G401.6 (cell line): Measurements from ENCODE around the gene HOXD11.

ENCODE experiments used
- FAIRE-seq: peaks from 2 replicates; lab custom pipeline; 2012; peaks lifted over from hg19 to GRCh38; lab: Jason Lieb, UNC

The HOXD11 gene

GRCh38 chr2:176150584-176151441 is 43.7 kb downstream of the HOXD11 start:
- no peak for FAIRE-seq

- FAIRE-seq = no peak
These were observed 44.6 kb downstream of the HOXD11 start, which contains the start of gene HOXD4 for GRCh38 chr2:176151442-176152287. Gene HOXD4 (plus strand): TSS chr2:176151550. CDS start chr2:176151634, 84 bp downstream.

GRCh38 chr2:176152350-176153181 is 45.5 kb downstream of the HOXD11 start:
- FAIRE-seq = no peak

GRCh38 chr2:176154576-176155252 is 47.6 kb downstream of the HOXD11 start:
- no peak for FAIRE-seq

GRCh38 chr2:176155356-176156044 is 48.4 kb downstream of the HOXD11 start:
- FAIRE-seq = no peak

GRCh38 chr2:176156301-176156806 is 49.3 kb downstream of the HOXD11 start:
- no peak for FAIRE-seq

GRCh38 chr2:176156807-176157498 is 49.9 kb downstream of the HOXD11 start, which contains the start of gene HOXD3:
Gene HOXD3 (plus strand): TSS chr2:176157307. CDS start chr2:176169115, 11,808 bp downstream.
- no peak for FAIRE-seq

- no peak for FAIRE-seq
These were observed 50.6 kb downstream of the HOXD11 start for GRCh38 chr2:176157499-176158185.

- FAIRE-seq = no peak
These were observed 51.1 kb downstream of the HOXD11 start for GRCh38 chr2:176158186-176158591.

- no peak for FAIRE-seq
These were observed 52.0 kb downstream of the HOXD11 start for GRCh38 chr2:176158855-176159662.
